Measurements from ENCODE around the gene PLA1A.
"Not testable (repeated sequence)": the region's sequence is repeated elsewhere in the genome, so short reads cannot be mapped to it uniquely, and the experiment has no call there.

Gene PLA1A

GRCh38 chr3:119665954-119666559 lies 68.4 kb downstream of the PLA1A start:
- DNase-seq: no peak

DNA sequence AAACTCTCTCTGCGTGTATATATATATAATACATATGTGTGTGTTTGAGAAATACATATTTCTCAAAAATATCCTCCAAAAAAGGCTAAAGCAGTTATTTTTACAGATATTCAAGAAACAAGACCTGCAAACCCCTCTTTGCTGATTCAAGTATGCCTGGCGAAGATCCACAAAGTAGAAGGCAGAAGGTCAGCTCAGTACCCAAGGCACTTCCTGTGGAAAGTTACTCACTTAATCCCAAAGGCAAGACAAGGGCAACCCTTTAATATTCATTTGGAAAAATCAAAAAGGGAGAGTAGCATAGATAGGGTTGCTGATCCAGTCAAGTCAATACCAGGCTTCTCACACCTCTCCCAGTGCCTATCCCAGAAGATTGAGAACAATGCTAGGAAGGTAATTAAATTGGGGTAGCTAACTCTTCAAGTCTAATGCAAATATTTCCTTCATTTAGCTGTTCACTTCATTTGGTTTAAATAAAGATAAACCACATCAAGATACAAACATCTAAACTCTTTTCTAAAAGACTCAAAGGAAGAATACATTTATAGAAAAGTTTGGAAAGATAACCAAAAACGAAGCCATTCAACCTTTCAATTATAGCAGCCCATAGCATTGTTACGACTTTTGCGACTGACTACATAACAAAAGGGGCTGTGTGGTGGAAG lies 72.4 kb downstream of the PLA1A start:
- no peak for DNase-seq

DNA sequence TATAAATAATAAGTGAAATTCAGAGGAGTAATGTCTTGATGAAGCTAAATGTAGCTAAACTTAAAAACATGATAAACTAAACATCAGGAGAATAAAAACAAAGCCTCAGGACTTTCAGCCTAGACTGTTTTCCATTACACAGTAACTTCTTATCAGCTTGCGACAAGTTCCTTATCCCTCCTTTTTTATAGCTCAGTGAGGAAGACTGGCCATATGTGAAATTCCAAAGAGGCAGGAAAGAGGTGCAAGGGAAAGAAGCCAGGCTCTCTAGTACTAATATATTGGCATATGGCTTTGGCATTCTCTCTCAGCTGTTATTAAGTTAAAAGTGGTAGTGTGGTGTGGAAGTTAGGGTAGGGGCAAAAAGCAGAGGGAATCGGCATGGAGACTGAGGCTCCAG lies 75.1 kb downstream of the PLA1A start:
- no peak for DNase-seq

DNA sequence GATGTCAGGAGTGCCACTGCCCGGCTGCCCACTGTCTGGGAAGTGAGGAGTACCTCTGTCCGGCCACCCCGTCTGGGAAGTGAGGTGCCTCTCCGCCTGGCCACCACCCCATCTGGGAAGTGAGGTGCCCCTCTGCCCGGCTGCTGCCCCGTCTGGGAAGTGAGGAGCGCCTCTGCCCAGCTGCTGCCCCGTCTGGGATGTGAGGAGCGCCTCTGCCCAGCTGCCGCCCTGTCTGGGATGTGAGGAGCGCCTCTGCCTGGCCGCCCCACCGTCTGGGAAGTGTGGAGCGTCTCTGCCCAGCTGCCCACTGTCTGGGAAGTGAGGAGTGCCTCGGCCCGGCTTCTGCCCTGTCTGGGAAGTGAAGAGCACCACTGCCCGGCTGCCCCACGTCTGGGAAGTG lies 76.2 kb downstream of the PLA1A start:
- DNase-seq: no peak

DNA sequence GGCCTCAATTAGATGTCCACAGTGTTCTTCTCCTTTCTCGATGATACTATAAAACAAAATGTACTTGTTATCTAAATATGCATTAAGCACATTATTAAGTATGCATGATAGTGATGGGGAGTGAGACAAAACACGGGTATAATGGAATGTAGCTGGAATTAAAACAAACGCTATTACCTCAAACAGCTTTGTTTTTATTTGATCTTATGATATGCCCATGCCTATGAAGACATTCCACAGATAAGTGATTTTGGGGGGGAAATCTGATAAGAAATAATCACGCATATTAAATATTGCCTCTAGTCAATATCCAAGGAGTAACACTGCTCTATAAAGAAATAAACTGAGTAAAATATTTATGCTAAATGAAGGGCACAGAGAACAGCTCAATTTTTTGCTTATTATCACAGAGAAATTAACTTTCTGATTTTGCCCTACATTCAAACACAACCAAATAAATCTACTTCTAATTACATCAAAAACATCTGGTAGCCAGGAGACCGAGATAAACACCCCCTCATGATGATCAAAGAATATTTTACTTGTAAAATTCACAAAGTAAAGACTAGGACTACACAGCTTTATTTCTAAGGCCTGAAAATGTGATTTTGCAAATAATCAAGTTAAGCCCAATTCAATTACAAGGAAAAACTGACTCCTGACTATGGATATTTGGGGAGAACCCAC lies 77.6 kb downstream of the PLA1A start:
- DNase-seq: no peak

DNA sequence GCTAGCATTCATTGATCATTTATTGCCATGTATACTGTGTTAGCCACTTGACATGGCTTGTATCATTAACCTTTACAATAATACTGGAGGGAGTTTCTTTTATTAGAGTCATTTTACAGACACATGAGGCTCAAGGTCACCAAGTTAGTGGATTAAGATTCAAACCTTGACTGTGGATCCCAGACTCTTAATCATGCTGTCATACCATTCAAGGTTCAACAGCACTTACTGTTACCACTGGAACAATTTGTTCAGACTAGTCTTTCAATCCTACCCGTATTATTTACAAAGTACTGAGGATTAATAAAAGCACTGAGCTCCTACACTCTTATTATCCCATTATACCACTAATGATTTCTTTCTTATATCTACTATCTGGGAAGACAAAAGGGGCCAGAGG lies 78.3 kb downstream of the PLA1A start:
- no peak for DNase-seq

GRCh38 chr3:119676771-119677640 lies 79.3 kb downstream of the PLA1A start, which contains the start of gene COX17:
COX17 (minus strand) TSS chr3:119677406; CDS start chr3:119677310, 96 bp downstream.
- peak; percentile 90 for DNase-seq

GRCh38 chr3:119677641-119677934 lies 79.9 kb downstream of the PLA1A start:
- DNase-seq: no peak

DNA sequence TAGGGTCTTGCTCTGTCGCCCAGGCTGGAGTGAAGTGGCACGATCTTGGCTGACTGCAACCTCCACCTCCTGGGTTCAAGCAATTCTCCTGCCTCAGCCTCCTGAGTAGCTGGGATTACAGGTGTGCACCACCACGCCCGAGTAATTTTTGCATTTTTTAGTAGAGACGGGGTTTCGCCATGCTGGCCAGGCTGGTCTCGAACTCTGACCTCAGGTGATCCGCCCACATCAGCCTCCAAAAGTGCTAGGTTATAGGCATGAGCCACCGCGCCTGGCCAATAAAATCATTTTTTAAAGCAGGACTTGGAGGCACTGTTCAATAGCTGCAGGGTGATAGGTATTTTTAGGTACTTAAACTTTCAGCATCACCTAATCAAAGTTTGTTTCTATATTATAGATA lies 80.5 kb downstream of the PLA1A start:
- DNase-seq: not testable (repeated sequence)

Measured in SIG-M5 (cell line).